SH-SY5Y (cell line): ENCODE data around the gene MYO1E.

Experiments
- GATA2 ChIP-seq: IDR thresholded peaks from 2 replicates; pipeline ENCODE4 v1.6.1; 2011; ENCODE audit warnings: mild to moderate bottlenecking, low read depth, low read length
- GATA3 ChIP-seq: IDR thresholded peaks from 2 replicates; pipeline ENCODE4 v1.6.1; 2011; ENCODE audit warnings: low read depth, mild to moderate bottlenecking, low read length, moderate library complexity

DNA sequence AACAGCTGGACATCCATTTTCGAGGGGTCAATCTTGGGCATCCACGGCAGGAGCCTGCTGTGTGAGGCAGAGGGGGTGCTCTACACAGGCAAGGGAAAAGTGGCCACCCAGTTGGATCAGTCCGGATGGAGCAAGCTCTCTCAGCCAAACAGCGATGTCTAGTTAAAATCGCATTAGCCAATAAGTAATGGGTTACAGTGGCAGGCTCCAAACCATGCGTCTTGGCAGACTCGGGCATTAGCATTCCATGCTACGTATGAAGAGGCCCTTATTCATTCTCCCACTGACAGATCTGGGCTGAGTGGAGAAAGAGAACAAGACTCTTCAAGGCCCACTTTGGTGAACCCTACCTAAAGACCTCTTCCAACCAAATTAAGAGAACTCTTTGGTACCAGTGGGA is 218.4 kb downstream of the MYO1E start:
- TF ChIP-seq GATA2 (no peak), GATA3 (no peak)
